ENCODE measurements around the gene BTNL9. TPM values are rescaled to one million over a fixed set of nuclear protein-coding genes. Genes with fewer than 3 reads are reported as not detected.

BTNL9 gene
- total and polyA plus RNA-seq, 2 of the 4 experiments (the other 2 are of a cell fraction) = not detected

GRCh38 chr5:181059297-181060230, 19.5 kb downstream of the BTNL9 start:
- no peak overlapping the region for H2BK15ac ChIP-seq (ENCODE audit: low read depth, low read length)
- intact Hi-C loops (cut with micrococcal nuclease) = no loop called here
- no peaks in the 10 kb centered on the region for H3K9me1 ChIP-seq (ENCODE audit: insufficient read depth, low read length)
- H3K14ac ChIP-seq (replicated peaks; ENCODE audit: low read depth, low read length) = no peak overlapping the region
- H3K56ac ChIP-seq (ENCODE audit: extremely low read depth, insufficient read depth, low read length) = no peak overlapping the region
- CTCF ChIA-PET = no interaction called here
- peaks cover 33% of the 10 kb centered on the region for H3K27me3 ChIP-seq (ENCODE audit: control insufficient read depth, insufficient read depth, low read length)
- no peaks in the 10 kb centered on the region for H3K36me3 ChIP-seq (ENCODE audit: control insufficient read depth, insufficient read depth, low read length)
- DNase-seq = no peak
- no peak overlapping the region for H2AK9ac ChIP-seq (replicated peaks; ENCODE audit: low read depth, low read length, poor library complexity)
- no peak overlapping the region for H2AFZ ChIP-seq (replicated peaks; ENCODE audit: low read length, poor library complexity)
- H2BK120ac ChIP-seq (ENCODE audit: low read depth, low read length) = no peak overlapping the region
- H3K4me1 ChIP-seq (ENCODE audit: control insufficient read depth, insufficient read depth, low read length) = no peaks in the 10 kb centered on the region
- no peak overlapping the region for H4K5ac ChIP-seq (ENCODE audit: low read depth, low read length)
- in situ Hi-C loops (cut with MboI; ENCODE audit: low sequenced_read_pairs) = no loop called here
- H3K79me1 ChIP-seq (ENCODE audit: low read depth in 1 of 2, low read length in 2 of 2) = no peaks in the 10 kb centered on the region
- no peak overlapping the region for H3K23ac ChIP-seq (ENCODE audit: low read depth, low read length)
- no peak overlapping the region for H3K4ac ChIP-seq (ENCODE audit: low read depth, low read length)
- H3K18ac ChIP-seq (ENCODE audit: low read depth, low read length) = no peak overlapping the region
- H2BK5ac ChIP-seq (ENCODE audit: low read depth, low read length, poor library complexity, severe bottlenecking) = no peak overlapping the region
- ATAC-seq (ENCODE audit: low read depth) = no peak
- H4K8ac ChIP-seq (ENCODE audit: low read depth in 2 of 2, low read length in 2 of 2) = no peak overlapping the region
- H3K27ac ChIP-seq (ENCODE audit: insufficient read depth, low read length) = no peak overlapping the region
- TF ChIP-seq RAD21 (IDR thresholded peaks at IDR 0.05; ENCODE audit: low read length) = no peak
- no peak for TF ChIP-seq ELK1 (IDR thresholded peaks at IDR 0.05; ENCODE audit: borderline replicate concordance, low read depth, low read length)
- TF ChIP-seq MAZ (IDR thresholded peaks at IDR 0.05; ENCODE audit: borderline replicate concordance, low read depth, low read length) = no peak
- no peak for TF ChIP-seq FOS (IDR thresholded peaks at IDR 0.05; ENCODE audit: low read depth, low read length)
- no peak for TF ChIP-seq NFE2L2 (IDR thresholded peaks at IDR 0.05; ENCODE audit: low read depth, low read length)
- TF ChIP-seq CHD1 (IDR thresholded peaks at IDR 0.05; ENCODE audit: low read depth, low read length) = no peak
- no peak for TF ChIP-seq MXI1 (IDR thresholded peaks at IDR 0.05; ENCODE audit: borderline replicate concordance, low read depth, low read length)
- TF ChIP-seq RFX5 (IDR thresholded peaks at IDR 0.05; ENCODE audit: low read depth, low read length) = no peak
- no peak for TF ChIP-seq USF2 (IDR thresholded peaks at IDR 0.05; ENCODE audit: low read depth, low read length)
- TF ChIP-seq SMC3 (IDR thresholded peaks at IDR 0.05; ENCODE audit: low read depth, low read length) = no peak
- TF ChIP-seq RCOR1 (IDR thresholded peaks at IDR 0.05; ENCODE audit: insufficient replicate concordance, low read length) = no peak
- no peak for TF ChIP-seq CTCF (conservative IDR thresholded peaks at IDR 0.05; ENCODE audit: low read depth, low read length)
- TF ChIP-seq CEBPB (IDR thresholded peaks at IDR 0.05; ENCODE audit: low read depth, low read length) = no peak
- TF ChIP-seq BHLHE40 (IDR thresholded peaks at IDR 0.05; ENCODE audit: low read depth, low read length) = no peak
- H3K9ac ChIP-seq (ENCODE audit: low read depth, low read length) = no peak overlapping the region
- BruUV-seq (replicated peaks) = no TSS peak
- H2BK20ac ChIP-seq (ENCODE audit: low read depth, low read length) = no peak overlapping the region
- POLR2A ChIA-PET (ENCODE audit: unreplicated experiment) = no interaction called here
- dilution Hi-C loops (cut with HindIII; ENCODE audit: low sequenced_read_pairs, unreplicated experiment) = no loop called here
- WGBS, 2 experiments (ENCODE audit: extremely low coverage in 2 of 2, insufficient read length in 1 of 2) = 8% methylated on average over 36 of the region's 86 CpGs; no CpG with 5 or more reads in 1 of the 2 experiments
- H3K9me3 ChIP-seq (ENCODE audit: control insufficient read depth, insufficient read depth, low read length) = no peaks in the 10 kb centered on the region
- H3K4me3 ChIP-seq (ENCODE audit: insufficient read depth, low read depth, low read length) = no peak overlapping the region
- no peak overlapping the region for H2AK5ac ChIP-seq (ENCODE audit: low read depth, low read length)
- H4K20me1 ChIP-seq (ENCODE audit: insufficient read depth, low read length) = no peaks in the 10 kb centered on the region
- H4K91ac ChIP-seq (ENCODE audit: insufficient read depth, low read depth, low read length) = no peak overlapping the region
- H3K4me2 ChIP-seq (ENCODE audit: low read depth, low read length) = no peak overlapping the region
